ENCODE data around the gene HOXA6. TPM values are rescaled to one million over a fixed set of nuclear protein-coding genes. Genes with fewer than 3 reads are reported as not detected.

Gene HOXA6
- total RNA-seq, 2 experiments from 2014 or later, result not detected

- Mint-ChIP-seq H3K4me1 (ENCODE audit: low read depth) (no peaks in the 10 kb centered on the region), H3K27ac (no peak overlapping the region), H3K27me3 (no peaks in the 10 kb centered on the region), H3K36me3 (ENCODE audit: low read depth) (no peaks in the 10 kb centered on the region), H3K9me3 (no peaks in the 10 kb centered on the region), H3K4me3 (no peak overlapping the region)
- ChIA-PET CTCF (interaction anchor here (0.8 kb wide), 1 partner anchor 70 kb away, joined by 3 read pairs; no protein-coding TSS in a partner anchor), POLR2A (no interaction called here)
- ATAC-seq (no peak), DNase-seq (no peak)
- intact Hi-C loops (cut with micrococcal nuclease), result no loop called here
- TF ChIP-seq CTCF (IDR thresholded peaks at IDR 0.05), result no peak
These were observed 37.9 kb downstream of the HOXA6 start for GRCh38 chr7:27109466-27110185.

- no peak for TF ChIP-seq CTCF (IDR thresholded peaks at IDR 0.05)
- H3K27me3 Mint-ChIP-seq, result peaks cover 10% of the 10 kb centered on the region
- intact Hi-C loops (cut with micrococcal nuclease), result no loop called here
- no peaks in the 10 kb centered on the region for H3K36me3 Mint-ChIP-seq (ENCODE audit: low read depth)
- no peak overlapping the region for H3K4me3 Mint-ChIP-seq
- ChIA-PET POLR2A (no interaction called here), CTCF (no interaction called here)
- no peak for DNase-seq
- no peaks in the 10 kb centered on the region for H3K9me3 Mint-ChIP-seq
- no peak overlapping the region for H3K27ac Mint-ChIP-seq
- no peak for ATAC-seq
- H3K4me1 Mint-ChIP-seq (ENCODE audit: low read depth), result peaks cover 3% of the 10 kb centered on the region
These were observed 39.0 kb downstream of the HOXA6 start for GRCh38 chr7:27108390-27109127.

- ChIA-PET CTCF (no interaction called here), POLR2A (interaction anchor here (0.6 kb wide), 1 partner anchor 232 kb away, joined by 3 read pairs; no protein-coding TSS in a partner anchor)
- Mint-ChIP-seq H3K4me3 (no peak overlapping the region), H3K27me3 (peaks cover 19% of the 10 kb centered on the region), H3K36me3 (ENCODE audit: low read depth) (no peaks in the 10 kb centered on the region), H3K27ac (no peak overlapping the region), H3K9me3 (no peaks in the 10 kb centered on the region), H3K4me1 (ENCODE audit: low read depth) (peaks cover 8% of the 10 kb centered on the region)
- DNase-seq, result no peak
- intact Hi-C loops (cut with micrococcal nuclease), result no loop called here
- no peak for TF ChIP-seq CTCF (IDR thresholded peaks at IDR 0.05)
- ATAC-seq, result no peak
These were observed 39.9 kb downstream of the HOXA6 start for GRCh38 chr7:27107391-27108381.

GRCh38 chr7:27106901-27107240 is 40.7 kb downstream of the HOXA6 start:
- ChIA-PET POLR2A (no interaction called here), CTCF (no interaction called here)
- intact Hi-C loops (cut with micrococcal nuclease), result no loop called here
- Mint-ChIP-seq H3K4me3 (no peak overlapping the region), H3K27ac (no peak overlapping the region), H3K9me3 (no peaks in the 10 kb centered on the region), H3K27me3 (peaks cover 26% of the 10 kb centered on the region), H3K36me3 (ENCODE audit: low read depth) (no peaks in the 10 kb centered on the region), H3K4me1 (ENCODE audit: low read depth) (peaks cover 11% of the 10 kb centered on the region)
- DNase-seq (no peak), ATAC-seq (no peak)
- TF ChIP-seq CTCF (IDR thresholded peaks at IDR 0.05), result no peak
